Upper lobe of right lung (tissue), 1 donor: ENCODE measurements around the gene KSR1. TPM values are rescaled to one million over a fixed set of nuclear protein-coding genes. Genes with fewer than 3 reads are reported as not detected.

Source experiments
- ATAC-seq: fragments of 200-7000 bp; cut with Tn5 transposase; one replicate; pipeline ENCODE4 v1.9.1; 2020; ENCODE audit warnings: mild to moderate bottlenecking, moderate library complexity
- DNase-seq: peaks from one replicate; pipeline ENCODE4 v3.0.0-alpha.2; 2020
- H3K27ac ChIP-seq: fragments of 200-600 bp; one replicate; pipeline ENCODE4 v1.8.0; 2022
- H3K27me3 ChIP-seq: fragments of 200-600 bp; one replicate; pipeline ENCODE4 v1.8.0; 2022; ENCODE audit warnings: mild to moderate bottlenecking
- H3K36me3 ChIP-seq: fragments of 200-600 bp; one replicate; pipeline ENCODE4 v1.8.0; 2022
- H3K4me1 ChIP-seq: fragments of 200-600 bp; one replicate; pipeline ENCODE4 v1.8.0; 2022
- H3K4me3 ChIP-seq: fragments of 200-600 bp; one replicate; pipeline ENCODE4 v1.8.0; 2022; ENCODE audit warnings: mild to moderate bottlenecking
- H3K9me3 ChIP-seq: fragments of 200-600 bp; one replicate; pipeline ENCODE4 v1.8.0; 2022
- intact Hi-C: fragments of 100-400 bp; cut with DNase I; formaldehyde crosslinking; loops from one replicate; pipeline ENCODE4 v1.11.0; 2022
- total RNA-seq: library from RNA; stranded (reverse); fragmentation: NEBNext Ultra II Directional; extraction: Animal tissue kit (Norgen Biotek cat#: 25700); gene quantifications from one replicate; pipeline ENCODE4 v1.2.1, GENCODE V29; 2021
- TF ChIP-seq, protein P1 (sequence below): fragments of 200-600 bp; IDR thresholded peaks from one replicate; pipeline ENCODE4 v1.8.0; 2022; ENCODE audit warnings: antibody characterized with exemption
- donor health status: DM: no; HTN: yes; CAD: no; lungs with severe emphysema.

Gene KSR1
- total RNA-seq, 1 donor from 2014 or later = 52.5 TPM

DNA sequence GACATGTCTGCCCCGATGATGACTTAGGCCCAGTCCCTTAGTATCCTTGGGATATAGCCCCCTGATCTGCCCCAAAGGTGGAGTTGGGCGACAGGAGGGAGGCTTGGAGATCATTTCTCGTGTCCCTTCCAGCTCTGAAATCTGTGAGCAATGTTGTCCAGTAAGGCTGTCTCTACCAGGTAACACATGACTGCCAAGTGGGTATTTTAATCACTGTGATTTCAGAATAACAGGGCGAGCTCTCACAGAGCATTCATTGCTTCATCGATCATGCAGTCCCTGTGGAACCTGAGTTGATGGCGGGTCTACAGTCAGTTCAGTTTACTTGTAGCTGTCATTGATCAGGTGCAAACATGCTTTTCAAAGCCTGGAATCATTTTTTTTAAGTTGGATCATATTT lies 39.2 kb downstream of the KSR1 start:
- peak overlapping the region; percentile 84 for H3K27ac ChIP-seq
- no peaks in the 10 kb centered on the region for H3K27me3 ChIP-seq
- DNase-seq (no peak), ATAC-seq (peak; percentile 3)
- intact Hi-C loops = no loop called here
- no peaks in the 10 kb centered on the region for H3K9me3 ChIP-seq
- H3K4me1 ChIP-seq = peaks cover 34% of the 10 kb centered on the region
- TF ChIP-seq, protein P1, sequence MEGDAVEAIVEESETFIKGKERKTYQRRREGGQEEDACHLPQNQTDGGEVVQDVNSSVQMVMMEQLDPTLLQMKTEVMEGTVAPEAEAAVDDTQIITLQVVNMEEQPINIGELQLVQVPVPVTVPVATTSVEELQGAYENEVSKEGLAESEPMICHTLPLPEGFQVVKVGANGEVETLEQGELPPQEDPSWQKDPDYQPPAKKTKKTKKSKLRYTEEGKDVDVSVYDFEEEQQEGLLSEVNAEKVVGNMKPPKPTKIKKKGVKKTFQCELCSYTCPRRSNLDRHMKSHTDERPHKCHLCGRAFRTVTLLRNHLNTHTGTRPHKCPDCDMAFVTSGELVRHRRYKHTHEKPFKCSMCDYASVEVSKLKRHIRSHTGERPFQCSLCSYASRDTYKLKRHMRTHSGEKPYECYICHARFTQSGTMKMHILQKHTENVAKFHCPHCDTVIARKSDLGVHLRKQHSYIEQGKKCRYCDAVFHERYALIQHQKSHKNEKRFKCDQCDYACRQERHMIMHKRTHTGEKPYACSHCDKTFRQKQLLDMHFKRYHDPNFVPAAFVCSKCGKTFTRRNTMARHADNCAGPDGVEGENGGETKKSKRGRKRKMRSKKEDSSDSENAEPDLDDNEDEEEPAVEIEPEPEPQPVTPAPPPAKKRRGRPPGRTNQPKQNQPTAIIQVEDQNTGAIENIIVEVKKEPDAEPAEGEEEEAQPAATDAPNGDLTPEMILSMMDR = no peak
- no peaks in the 10 kb centered on the region for H3K36me3 ChIP-seq
- H3K4me3 ChIP-seq = no peak overlapping the region

DNA sequence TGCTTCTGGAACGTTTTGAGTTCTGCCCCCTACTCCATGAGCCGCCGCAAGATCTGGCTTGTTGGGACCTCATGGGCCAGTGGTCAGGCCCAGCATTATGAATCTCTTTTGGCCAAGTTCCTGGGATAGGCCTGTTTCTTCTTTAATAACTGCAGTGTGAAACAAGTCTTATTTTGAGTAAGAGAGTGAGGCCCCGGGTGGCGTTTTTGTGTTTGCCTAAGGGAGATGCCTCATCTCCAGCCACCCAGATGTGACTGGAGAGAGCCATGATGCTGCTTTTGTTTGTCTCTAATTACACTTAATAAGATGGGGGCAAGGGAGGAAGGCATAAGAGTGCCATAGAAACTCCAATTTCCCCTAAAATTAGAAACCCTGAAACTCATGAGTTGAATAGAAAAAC lies 39.8 kb downstream of the KSR1 start:
- Histone ChIP-seq H3K27me3 (no peaks in the 10 kb centered on the region), H3K9me3 (no peaks in the 10 kb centered on the region), H3K36me3 (no peaks in the 10 kb centered on the region), H3K27ac (peak overlapping the region; percentile 84), H3K4me1 (peaks cover 34% of the 10 kb centered on the region), H3K4me3 (no peak overlapping the region)
- ATAC-seq = no peak
- TF ChIP-seq, protein P1 = no peak
- intact Hi-C loops = no loop called here
- DNase-seq = no peak

DNA sequence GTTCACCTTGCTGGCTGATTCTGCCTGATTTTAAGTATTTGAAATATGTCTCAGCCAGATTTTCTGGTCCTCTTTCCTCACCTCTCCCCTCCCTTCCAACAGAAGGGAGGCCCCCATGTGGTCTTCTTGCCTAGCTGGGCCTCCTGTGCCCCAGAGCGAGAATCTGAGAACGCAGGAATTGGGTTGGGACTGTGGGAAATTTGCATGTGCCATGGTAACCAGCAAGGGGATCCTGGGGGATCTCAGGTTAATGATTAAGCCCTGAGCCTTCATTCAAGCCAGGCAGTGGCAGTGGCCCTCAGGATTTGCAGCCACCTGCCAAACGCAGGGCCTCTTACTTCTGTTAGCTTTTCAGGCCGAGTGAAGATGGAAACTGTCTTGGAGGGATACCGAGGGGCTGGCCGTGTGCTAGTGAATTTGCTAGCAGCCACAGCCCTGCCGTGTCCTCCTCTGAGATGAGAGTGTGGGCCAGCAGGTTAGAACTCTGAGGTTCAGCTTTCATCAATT lies 40.2 kb downstream of the KSR1 start:
- Histone ChIP-seq H3K4me3 (no peak overlapping the region), H3K4me1 (peaks cover 34% of the 10 kb centered on the region), H3K27ac (no peak overlapping the region), H3K36me3 (no peaks in the 10 kb centered on the region), H3K9me3 (no peaks in the 10 kb centered on the region), H3K27me3 (no peaks in the 10 kb centered on the region)
- intact Hi-C loops = no loop called here
- TF ChIP-seq, protein P1 = no peak
- DNase-seq (peak; percentile 57), ATAC-seq (peak; percentile 4)

DNA sequence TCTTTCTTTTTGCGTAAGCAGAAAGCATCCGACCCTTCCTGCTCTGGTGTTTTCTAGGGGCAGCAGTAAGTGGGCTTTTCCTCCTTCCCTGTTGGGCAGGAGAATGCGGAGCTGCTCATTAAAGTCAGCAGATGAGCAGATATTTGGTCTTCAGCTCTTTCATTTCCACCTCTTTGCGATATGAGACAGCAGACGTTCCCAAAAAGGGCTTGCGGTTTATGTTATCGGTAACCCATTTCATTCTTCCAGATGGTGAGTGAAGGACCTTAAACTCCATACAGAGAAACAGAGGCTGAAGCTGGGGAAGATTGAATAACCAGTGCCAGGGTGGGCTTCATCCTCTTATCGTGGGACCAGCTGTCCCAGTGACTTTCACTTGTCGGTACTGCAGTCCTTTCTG lies 40.7 kb downstream of the KSR1 start:
- Histone ChIP-seq H3K27ac (no peak overlapping the region), H3K9me3 (no peaks in the 10 kb centered on the region), H3K27me3 (no peaks in the 10 kb centered on the region), H3K36me3 (no peaks in the 10 kb centered on the region), H3K4me3 (no peak overlapping the region), H3K4me1 (peaks cover 34% of the 10 kb centered on the region)
- intact Hi-C loops = no loop called here
- DNase-seq (no peak), ATAC-seq (no peak)
- TF ChIP-seq, protein P1 = no peak

DNA sequence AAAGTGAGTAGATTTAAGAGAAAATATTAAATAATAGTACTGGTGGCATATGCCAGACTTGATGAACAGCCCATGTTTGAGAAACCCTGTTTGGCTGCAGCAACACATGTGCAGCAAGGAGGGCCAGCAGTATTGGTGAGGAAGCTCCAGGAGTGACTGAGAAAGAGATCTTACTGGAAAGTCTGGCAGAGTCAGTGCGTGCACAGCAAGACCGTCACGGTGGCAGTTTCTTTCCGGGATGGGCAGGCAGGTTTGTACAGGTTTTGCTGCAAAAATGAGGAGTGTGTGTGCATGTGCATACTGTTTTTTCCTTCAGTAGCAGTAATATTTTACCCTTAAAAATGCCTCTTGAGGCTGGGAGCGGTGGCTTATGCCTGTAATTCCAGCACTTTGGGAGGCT lies 41.4 kb downstream of the KSR1 start:
- Histone ChIP-seq H3K9me3 (no peaks in the 10 kb centered on the region), H3K4me1 (peaks cover 34% of the 10 kb centered on the region), H3K27me3 (no peaks in the 10 kb centered on the region), H3K27ac (no peak overlapping the region), H3K36me3 (no peaks in the 10 kb centered on the region), H3K4me3 (no peak overlapping the region)
- DNase-seq = peak; percentile 21
- intact Hi-C loops = no loop called here
- TF ChIP-seq, protein P1 = no peak
- ATAC-seq = no peak
